Fibroblast of the aortic adventitia (primary cell): ENCODE results near the gene DSG4. TPM values are rescaled to one million over a fixed set of nuclear protein-coding genes. Genes with fewer than 3 reads are reported as not detected.

Experiments used
- DNase-seq: peaks from one replicate; pipeline ENCODE4 v3.0.0-alpha.2; 2010; ENCODE audit warnings: low read depth
- H3K4me3 ChIP-seq: 2 replicates; pipeline ENCODE4 v1.5.1; 2011; ENCODE audit warnings: low read depth, mild to moderate bottlenecking, control low read depth, low read length, moderate library complexity
- CTCF ChIP-seq: IDR thresholded peaks from 2 replicates; pipeline ENCODE4 v1.5.1; 2011; ENCODE audit warnings: mild to moderate bottlenecking, low read length, control low read depth, inconsistent platforms; ENCODE audit not compliant: insufficient read depth
- total RNA-seq: library from RNA; depleted of rRNA; stranded (reverse); fragments of >200 nt; gene quantifications from 2 replicates; pipeline ENCODE4 v1.2.3, GENCODE V29; 2012; ENCODE audit warnings: low replicate concordance

Gene DSG4
- total RNA-seq, 1 donor = not detected

DNA sequence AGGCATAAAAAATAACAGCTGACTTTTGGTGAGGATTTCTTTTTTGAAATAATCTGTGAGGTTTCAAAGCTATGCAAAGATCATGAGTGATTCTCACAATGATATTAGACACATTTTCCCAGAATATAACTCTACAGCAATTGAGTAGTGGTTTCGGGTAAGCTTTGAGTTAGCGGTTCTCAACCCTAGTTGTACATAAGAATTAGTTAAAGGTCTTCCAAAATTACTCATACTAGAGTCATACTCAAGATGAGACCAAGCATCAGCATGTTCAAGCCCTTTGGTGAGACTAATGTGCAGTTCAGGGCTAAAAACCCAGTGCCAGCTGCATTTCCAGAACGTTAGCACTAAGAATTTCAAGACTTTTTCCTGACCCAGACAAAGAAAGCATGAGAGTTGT is 31.1 kb downstream of the DSG4 start:
- no peak for TF ChIP-seq CTCF
- DNase-seq = no peak
- H3K4me3 ChIP-seq = no peak overlapping the region

DNA sequence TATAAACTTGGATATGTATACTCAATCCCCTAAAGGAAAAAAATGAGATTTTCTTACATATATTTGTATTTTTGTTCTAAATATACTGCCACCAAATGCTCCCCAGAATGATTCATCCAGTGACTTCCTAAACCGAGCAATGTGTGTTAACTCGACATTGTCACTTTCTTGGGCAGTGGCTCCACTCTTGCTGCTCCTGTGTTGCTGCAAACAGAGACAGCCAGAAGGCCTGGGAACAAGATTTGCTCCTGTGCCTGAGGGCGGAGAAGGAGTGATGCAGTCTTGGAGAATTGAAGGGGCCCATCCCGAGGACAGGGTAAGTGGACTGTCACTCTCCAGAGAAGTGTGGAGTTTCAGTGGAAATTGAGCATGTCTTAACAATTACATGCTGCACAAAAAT is 32.7 kb downstream of the DSG4 start:
- no peak for TF ChIP-seq CTCF
- H3K4me3 ChIP-seq = no peak overlapping the region
- DNase-seq = no peak

GRCh38 chr18:31410716-31411483 is 34.3 kb downstream of the DSG4 start:
- no peak for DNase-seq

DNA sequence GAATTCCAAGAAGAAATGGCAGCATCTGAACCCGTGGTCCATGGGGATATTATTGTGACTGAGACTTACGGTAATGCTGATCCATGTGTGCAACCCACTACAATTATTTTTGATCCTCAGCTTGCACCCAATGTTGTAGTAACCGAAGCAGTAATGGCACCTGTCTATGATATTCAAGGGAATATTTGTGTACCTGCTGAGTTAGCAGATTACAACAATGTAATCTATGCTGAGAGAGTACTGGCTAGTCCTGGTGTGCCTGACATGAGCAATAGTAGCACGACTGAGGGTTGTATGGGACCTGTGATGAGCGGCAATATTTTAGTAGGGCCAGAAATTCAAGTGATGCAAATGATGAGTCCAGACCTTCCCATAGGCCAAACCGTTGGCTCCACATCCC is 36.6 kb downstream of the DSG4 start:
- no peak for DNase-seq
- TF ChIP-seq CTCF = no peak
- H3K4me3 ChIP-seq = no peak overlapping the region

More at GRCh38 chr18:31410716-31411483, 34.3 kb downstream of the DSG4 start:
- no peak for TF ChIP-seq CTCF
- H3K4me3 ChIP-seq = no peak overlapping the region

- TF ChIP-seq CTCF = no peak
- DNase-seq = no peak
- no peak overlapping the region for H3K4me3 ChIP-seq
These were observed 41.3 kb downstream of the DSG4 start for GRCh38 chr18:31417850-31418249.

DNA sequence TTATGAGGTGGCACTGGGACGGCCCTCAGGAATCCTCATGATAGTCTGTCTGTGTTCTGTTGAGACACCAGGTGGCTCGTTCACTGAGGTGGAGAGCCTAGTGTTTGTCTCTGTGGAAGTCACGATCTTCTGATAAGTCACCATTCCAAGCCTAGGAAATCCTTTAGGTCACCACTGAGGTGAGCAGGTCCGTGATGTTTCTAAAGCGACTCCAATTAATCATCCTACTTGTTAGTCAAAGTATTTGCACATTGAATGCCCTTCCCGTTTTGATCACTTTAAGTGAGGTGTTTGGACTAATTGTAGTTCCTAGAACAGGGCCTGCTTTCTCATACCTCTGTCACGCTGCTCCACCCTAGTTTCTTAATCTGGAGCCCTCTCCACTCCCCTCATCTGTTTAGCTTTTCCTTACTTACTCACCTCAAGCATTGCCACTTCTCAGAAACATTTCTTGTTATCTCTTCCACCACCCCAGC is 42.9 kb downstream of the DSG4 start:
- TF ChIP-seq CTCF = no peak
- H3K4me3 ChIP-seq = no peak overlapping the region
- DNase-seq = no peak
